Trophoblast cell (in vitro differentiated cells and primary cell): ENCODE results near the gene TMEM17.

Source experiments
- DNase-seq, 2 donors: peaks; one replicate each; pipeline ENCODE4 v3.0.0-alpha.2; 2016
- H2AFZ ChIP-seq: 2 replicates; pipeline ENCODE4 v1.6.1; 2013; ENCODE audit warnings: low read length, moderate library complexity, mild to moderate bottlenecking; ENCODE audit not compliant: insufficient read depth, poor library complexity
- H2AK5ac ChIP-seq: 2 replicates; pipeline ENCODE4 v1.6.1; 2013; ENCODE audit warnings: mild to moderate bottlenecking, low read length
- H2BK120ac ChIP-seq: 2 replicates; pipeline ENCODE4 v1.6.1; 2013; ENCODE audit warnings: low read length, mild to moderate bottlenecking, moderate library complexity; ENCODE audit not compliant: insufficient read depth, poor library complexity
- H2BK12ac ChIP-seq: 2 replicates; pipeline ENCODE4 v1.6.1; 2013; ENCODE audit warnings: mild to moderate bottlenecking, low read length, moderate library complexity
- H2BK5ac ChIP-seq: 2 replicates; pipeline ENCODE4 v1.6.1; 2013; ENCODE audit warnings: low read length, low read depth, moderate library complexity, mild to moderate bottlenecking; ENCODE audit not compliant: poor library complexity
- H3K14ac ChIP-seq: 2 replicates; pipeline ENCODE4 v1.6.1; 2013; ENCODE audit warnings: mild to moderate bottlenecking, low read length
- H3K18ac ChIP-seq: 2 replicates; pipeline ENCODE4 v1.6.1; 2013; ENCODE audit warnings: mild to moderate bottlenecking, low read length
- H3K23ac ChIP-seq: 2 replicates; pipeline ENCODE4 v1.6.1; 2013; ENCODE audit warnings: low read length
- H3K27ac ChIP-seq: 2 replicates; pipeline ENCODE4 v1.5.1; 2013; ENCODE audit warnings: low read depth, mild to moderate bottlenecking, inconsistent platforms, low read length, moderate library complexity
- H3K27me3 ChIP-seq: 2 replicates; pipeline ENCODE4 v1.6.1; 2013; ENCODE audit warnings: inconsistent platforms, mild to moderate bottlenecking, low read length, moderate library complexity; ENCODE audit not compliant: insufficient read depth
- H3K36me3 ChIP-seq, 2 experiments: 1 replicate in 1 of 2; 2 replicates in 1 of 2; pipeline ENCODE4 v1.6.1; 2013; ENCODE audit warnings: low read length in 2 of 2, mild to moderate bottlenecking in 2 of 2, moderate library complexity in 1 of 2; ENCODE audit not compliant: insufficient read depth in 2 of 2, control insufficient read depth in 1 of 2
- H3K4ac ChIP-seq: 2 replicates; pipeline ENCODE4 v1.6.1; 2013; ENCODE audit warnings: low read depth, mild to moderate bottlenecking, low read length, moderate library complexity
- H3K4me1 ChIP-seq, 2 experiments: 1 replicate in 1 of 2; 2 replicates in 1 of 2; pipeline ENCODE4 v1.6.1; 2013; ENCODE audit warnings: low read length in 2 of 2, mild to moderate bottlenecking in 2 of 2, moderate library complexity in 1 of 2; ENCODE audit not compliant: insufficient read depth in 2 of 2, control insufficient read depth in 1 of 2
- H3K4me2 ChIP-seq: 2 replicates; pipeline ENCODE4 v1.6.1; 2013; ENCODE audit warnings: inconsistent platforms, mild to moderate bottlenecking, low read length, moderate library complexity
- H3K4me3 ChIP-seq: 2 replicates; pipeline ENCODE4 v1.5.1; 2013; ENCODE audit warnings: mild to moderate bottlenecking, low read depth, low read length, inconsistent platforms
- H3K79me1 ChIP-seq: one replicate; pipeline ENCODE4 v1.6.1; 2013; ENCODE audit warnings: low read length
- H3K79me2 ChIP-seq: 2 replicates; pipeline ENCODE4 v1.6.1; 2013; ENCODE audit warnings: low read length, mild to moderate bottlenecking; ENCODE audit not compliant: control insufficient read depth, insufficient read depth, poor library complexity
- H3K9ac ChIP-seq: 2 replicates; pipeline ENCODE4 v1.6.1; 2013; ENCODE audit warnings: mild to moderate bottlenecking, low read length
- H3K9me3 ChIP-seq: 2 replicates; pipeline ENCODE4 v1.6.1; 2013; ENCODE audit warnings: low read depth, mild to moderate bottlenecking, control low read depth, inconsistent platforms, low read length; ENCODE audit not compliant: insufficient read depth
- H4K12ac ChIP-seq: 2 replicates; pipeline ENCODE4 v1.6.1; 2013; ENCODE audit warnings: low read depth, mild to moderate bottlenecking, low read length, moderate library complexity
- H4K8ac ChIP-seq: 2 replicates; pipeline ENCODE4 v1.6.1; 2013; ENCODE audit warnings: low read depth, mild to moderate bottlenecking, low read length, moderate library complexity
- H4K91ac ChIP-seq: one replicate; pipeline ENCODE4 v1.6.1; 2013; ENCODE audit warnings: low read depth, mild to moderate bottlenecking, low read length, moderate library complexity
- WGBS: extraction: QIAGEN DNeasy Blood & Tissue Kit; methylation state at CpG from one replicate; pipeline ENCODE4 v1.1.7; 2013; ENCODE audit warnings: missing lambda C conversion rate; ENCODE audit not compliant: insufficient read length, insufficient coverage; ENCODE audit errors: extremely low coverage; 5-methylcytosine and 5-hydroxymethylcytosine counted together

TMEM17 gene

GRCh38 chr2:62545261-62545660 lies 39.3 kb upstream of the TMEM17 start:
- Histone ChIP-seq H4K91ac (no peak overlapping the region), H3K23ac (no peak overlapping the region), H3K27me3 (no peaks in the 10 kb centered on the region), H3K14ac (no peak overlapping the region), H3K4me2 (no peak overlapping the region), H3K4me3 (no peak overlapping the region), H3K9ac (no peak overlapping the region), H3K79me1 (no peaks in the 10 kb centered on the region), H3K18ac (no peak overlapping the region), H3K4me1 (no peaks in the 10 kb centered on the region), H3K4ac (no peak overlapping the region), H3K36me3 (no peaks in the 10 kb centered on the region), H2BK120ac (no peak overlapping the region), H3K27ac (no peak overlapping the region), H3K79me2 (no peaks in the 10 kb centered on the region), H2AFZ (no peak overlapping the region), H4K8ac (no peak overlapping the region), H4K12ac (no peak overlapping the region), H2BK12ac (no peak overlapping the region), H2AK5ac (no peak overlapping the region), H3K9me3 (no peaks in the 10 kb centered on the region), H2BK5ac (no peak overlapping the region)
- no CpG with 5 or more reads among the region's 6 CpGs for WGBS
- DNase-seq: no peak

- H4K12ac ChIP-seq: no peak overlapping the region
- DNase-seq: no peak
- no peaks in the 10 kb centered on the region for H3K27me3 ChIP-seq
- H3K18ac ChIP-seq: no peak overlapping the region
- no peak overlapping the region for H3K4me3 ChIP-seq
- peaks cover 2% of the 10 kb centered on the region for H3K9me3 ChIP-seq
- no peak overlapping the region for H3K4ac ChIP-seq
- no peak overlapping the region for H4K8ac ChIP-seq
- no peak overlapping the region for H3K27ac ChIP-seq
- no peaks in the 10 kb centered on the region for H3K79me1 ChIP-seq
- H2BK12ac ChIP-seq: no peak overlapping the region
- H3K4me1 ChIP-seq: peaks cover 5 to 8% of the 10 kb centered on the region in 2 experiments
- H4K91ac ChIP-seq: no peak overlapping the region
- H3K36me3 ChIP-seq: no peaks in the 10 kb centered on the region
- H3K79me2 ChIP-seq: no peaks in the 10 kb centered on the region
- no peak overlapping the region for H2AFZ ChIP-seq
- no peak overlapping the region for H2BK120ac ChIP-seq
- H3K9ac ChIP-seq: no peak overlapping the region
- H2BK5ac ChIP-seq: no peak overlapping the region
- no peak overlapping the region for H3K23ac ChIP-seq
- no peak overlapping the region for H3K4me2 ChIP-seq
- no peak overlapping the region for H3K14ac ChIP-seq
- no CpG with 5 or more reads among the region's 5 CpGs for WGBS
- H2AK5ac ChIP-seq: no peak overlapping the region
Measured at GRCh38 chr2:62540408-62541168, 34.6 kb upstream of the TMEM17 start.

- Histone ChIP-seq H4K12ac (no peak overlapping the region), H4K91ac (no peak overlapping the region), H3K79me2 (no peaks in the 10 kb centered on the region)
Measured at GRCh38 chr2:62539606-62540407, 33.8 kb upstream of the TMEM17 start.

GRCh38 chr2:62538756-62539155 lies 32.8 kb upstream of the TMEM17 start:
- Histone ChIP-seq H4K91ac (no peak overlapping the region), H3K79me1 (no peaks in the 10 kb centered on the region), H3K23ac (no peak overlapping the region), H3K27me3 (no peaks in the 10 kb centered on the region), H2AK5ac (no peak overlapping the region), H3K4me1 (peaks cover 5 to 8% of the 10 kb centered on the region in 2 experiments), H4K12ac (no peak overlapping the region), H3K79me2 (no peaks in the 10 kb centered on the region), H2BK120ac (no peak overlapping the region), H3K4ac (no peak overlapping the region), H3K18ac (no peak overlapping the region), H3K4me3 (no peak overlapping the region), H3K9ac (no peak overlapping the region), H3K9me3 (peaks cover 2% of the 10 kb centered on the region), H2BK5ac (no peak overlapping the region), H3K4me2 (no peak overlapping the region), H3K27ac (no peak overlapping the region), H2AFZ (no peak overlapping the region), H3K14ac (no peak overlapping the region), H4K8ac (no peak overlapping the region), H3K36me3 (no peaks in the 10 kb centered on the region), H2BK12ac (no peak overlapping the region)
- no CpG with 5 or more reads among the region's 1 CpG for WGBS
- DNase-seq: no peak

More at GRCh38 chr2:62539606-62540407, 33.8 kb upstream of the TMEM17 start:
- Histone ChIP-seq H3K4me2 (no peak overlapping the region), H2BK5ac (no peak overlapping the region), H2BK120ac (no peak overlapping the region), H3K79me1 (no peaks in the 10 kb centered on the region), H2BK12ac (no peak overlapping the region), H3K14ac (no peak overlapping the region), H3K27ac (no peak overlapping the region), H3K36me3 (no peaks in the 10 kb centered on the region), H3K18ac (no peak overlapping the region), H3K4me1 (peaks cover 5 to 8% of the 10 kb centered on the region in 2 experiments), H2AK5ac (no peak overlapping the region), H4K8ac (no peak overlapping the region), H3K4me3 (no peak overlapping the region), H3K23ac (no peak overlapping the region), H3K4ac (no peak overlapping the region), H3K9me3 (peaks cover 2% of the 10 kb centered on the region), H3K9ac (no peak overlapping the region), H2AFZ (no peak overlapping the region), H3K27me3 (no peaks in the 10 kb centered on the region)
- DNase-seq: peak; percentile 7 to 34
